ENCODE data around the gene TRMT112.
A peak's percentile ranks its signal among the peaks of the same experiment; 100 is the strongest.

Gene TRMT112

DNA sequence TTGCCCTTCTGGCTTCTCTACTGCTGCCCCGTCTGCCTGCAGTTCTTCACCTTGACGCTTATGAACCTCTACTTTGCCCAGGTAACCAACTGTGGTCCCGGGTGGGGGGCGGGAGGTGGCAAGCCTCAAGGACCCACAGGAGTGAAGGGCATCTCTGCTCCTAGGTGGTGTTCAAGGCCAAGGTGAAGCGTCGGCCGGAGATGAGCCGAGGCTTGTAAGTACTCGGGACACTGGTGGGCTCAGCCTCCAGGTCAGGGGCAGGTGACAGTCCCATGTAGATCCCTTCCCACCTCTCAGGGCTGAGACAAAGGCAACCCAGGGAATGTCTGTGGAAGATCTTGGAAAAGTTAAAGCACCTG lies 30.6 kb downstream of the TRMT112 start:
- no peak for TF ChIP-seq RAD21 (IDR thresholded peaks at IDR 0.05; ENCODE audit: low read depth)
- TF ChIP-seq YY1 (IDR thresholded peaks at IDR 0.05; ENCODE audit: low read depth), result no peak
- no peak for TF ChIP-seq FOXM1 (IDR thresholded peaks at IDR 0.05; ENCODE audit: borderline replicate concordance, low read depth)
- no peak for TF ChIP-seq TAF1 (IDR thresholded peaks at IDR 0.05; ENCODE audit: low read depth)
- no peak for TF ChIP-seq TEAD4 (IDR thresholded peaks at IDR 0.05)
- no peak for TF ChIP-seq TCF12 (IDR thresholded peaks at IDR 0.05; ENCODE audit: low read depth)
- TF ChIP-seq, protein P1, sequence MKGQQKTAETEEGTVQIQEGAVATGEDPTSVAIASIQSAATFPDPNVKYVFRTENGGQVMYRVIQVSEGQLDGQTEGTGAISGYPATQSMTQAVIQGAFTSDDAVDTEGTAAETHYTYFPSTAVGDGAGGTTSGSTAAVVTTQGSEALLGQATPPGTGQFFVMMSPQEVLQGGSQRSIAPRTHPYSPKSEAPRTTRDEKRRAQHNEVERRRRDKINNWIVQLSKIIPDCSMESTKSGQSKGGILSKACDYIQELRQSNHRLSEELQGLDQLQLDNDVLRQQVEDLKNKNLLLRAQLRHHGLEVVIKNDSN (IDR thresholded peaks at IDR 0.05), result no peak

GRCh38 chr11:64285885-64286800 lies 31.2 kb downstream of the TRMT112 start:
- TF ChIP-seq TCF12 (IDR thresholded peaks at IDR 0.05; ENCODE audit: low read depth) (peak; percentile 8; the same call in 1 of the 2 replicates), RAD21 (IDR thresholded peaks at IDR 0.05; ENCODE audit: low read depth) (no peak), ZBTB7A (IDR thresholded peaks at IDR 0.05; ENCODE audit: low read depth) (peak; percentile 39; the same call in 1 of the 2 replicates)

DNA sequence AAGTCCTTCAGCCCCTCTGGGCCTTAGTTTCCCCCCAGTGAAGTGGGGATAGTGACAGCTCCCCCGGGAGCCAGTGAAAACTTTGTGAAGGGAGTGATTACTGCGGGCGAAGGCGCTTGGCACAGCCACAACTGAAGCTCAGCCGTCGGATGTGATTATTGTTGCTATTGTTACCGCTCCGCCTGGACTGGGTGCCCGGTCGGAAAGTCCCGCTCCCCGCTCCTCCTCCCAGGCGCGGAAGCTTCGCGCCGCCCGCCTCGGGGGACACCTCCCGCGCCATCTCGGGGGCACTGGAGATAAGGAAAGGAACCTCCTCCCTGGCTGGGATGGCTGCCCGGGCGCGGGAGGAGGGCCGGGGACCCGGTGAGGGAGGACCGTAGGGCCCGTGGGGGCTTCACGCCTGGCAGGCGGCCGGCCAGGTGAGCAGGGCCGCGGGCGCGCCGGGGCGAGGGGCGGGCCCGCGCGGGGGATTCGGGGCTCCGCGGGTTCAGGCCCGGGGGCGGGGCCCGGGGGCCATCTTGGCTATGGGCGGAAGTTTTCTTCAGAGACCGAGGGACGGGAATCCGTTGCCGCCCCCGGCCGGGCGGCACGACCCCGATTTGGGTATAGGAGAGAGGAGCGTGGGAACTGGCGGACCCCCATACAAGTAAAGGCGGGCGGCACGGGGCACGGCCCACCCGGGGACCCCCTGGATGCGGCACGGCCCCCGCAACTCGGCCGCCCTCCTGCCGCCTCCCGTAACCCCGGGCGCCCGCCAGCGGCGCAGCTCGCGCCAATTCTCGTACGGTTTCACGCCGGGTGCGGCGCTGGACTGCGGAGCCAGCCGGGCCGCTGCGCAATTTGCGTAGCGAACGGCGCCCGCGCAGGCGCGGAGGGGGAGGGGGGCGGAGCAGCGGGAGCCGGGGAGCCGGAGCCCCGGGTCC lies 32.1 kb downstream of the TRMT112 start, which contains the start of gene GPR137:
Gene GPR137 (plus strand): TSS at position 887 of the 923 bp plus-strand sequence. CDS start 677 bp downstream, outside the sequence.
- TF ChIP-seq YY1 (IDR thresholded peaks at IDR 0.05; ENCODE audit: low read depth), result peak; percentile 93
- TF ChIP-seq REST (IDR thresholded peaks at IDR 0.05; ENCODE audit: low read depth), result no peak
- no peak for TF ChIP-seq CREB1 (IDR thresholded peaks at IDR 0.05; ENCODE audit: low read depth)
- TF ChIP-seq RAD21 (IDR thresholded peaks at IDR 0.05; ENCODE audit: low read depth), result no peak
- TF ChIP-seq EP300 (IDR thresholded peaks at IDR 0.05; ENCODE audit: borderline replicate concordance), result no peak
- no peak for TF ChIP-seq FOXM1 (IDR thresholded peaks at IDR 0.05; ENCODE audit: borderline replicate concordance, low read depth)
- TF ChIP-seq, protein P2, sequence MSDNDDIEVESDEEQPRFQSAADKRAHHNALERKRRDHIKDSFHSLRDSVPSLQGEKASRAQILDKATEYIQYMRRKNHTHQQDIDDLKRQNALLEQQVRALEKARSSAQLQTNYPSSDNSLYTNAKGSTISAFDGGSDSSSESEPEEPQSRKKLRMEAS (IDR thresholded peaks at IDR 0.05), result peak; percentile 16; the same call in 1 of the 2 replicates
- no peak for TF ChIP-seq TCF12 (IDR thresholded peaks at IDR 0.05; ENCODE audit: low read depth)
- peak; percentile 61; the same call in 1 of the 2 replicates for TF ChIP-seq EGR1 (IDR thresholded peaks at IDR 0.05)
- no peak for TF ChIP-seq TEAD4 (IDR thresholded peaks at IDR 0.05)

DNA sequence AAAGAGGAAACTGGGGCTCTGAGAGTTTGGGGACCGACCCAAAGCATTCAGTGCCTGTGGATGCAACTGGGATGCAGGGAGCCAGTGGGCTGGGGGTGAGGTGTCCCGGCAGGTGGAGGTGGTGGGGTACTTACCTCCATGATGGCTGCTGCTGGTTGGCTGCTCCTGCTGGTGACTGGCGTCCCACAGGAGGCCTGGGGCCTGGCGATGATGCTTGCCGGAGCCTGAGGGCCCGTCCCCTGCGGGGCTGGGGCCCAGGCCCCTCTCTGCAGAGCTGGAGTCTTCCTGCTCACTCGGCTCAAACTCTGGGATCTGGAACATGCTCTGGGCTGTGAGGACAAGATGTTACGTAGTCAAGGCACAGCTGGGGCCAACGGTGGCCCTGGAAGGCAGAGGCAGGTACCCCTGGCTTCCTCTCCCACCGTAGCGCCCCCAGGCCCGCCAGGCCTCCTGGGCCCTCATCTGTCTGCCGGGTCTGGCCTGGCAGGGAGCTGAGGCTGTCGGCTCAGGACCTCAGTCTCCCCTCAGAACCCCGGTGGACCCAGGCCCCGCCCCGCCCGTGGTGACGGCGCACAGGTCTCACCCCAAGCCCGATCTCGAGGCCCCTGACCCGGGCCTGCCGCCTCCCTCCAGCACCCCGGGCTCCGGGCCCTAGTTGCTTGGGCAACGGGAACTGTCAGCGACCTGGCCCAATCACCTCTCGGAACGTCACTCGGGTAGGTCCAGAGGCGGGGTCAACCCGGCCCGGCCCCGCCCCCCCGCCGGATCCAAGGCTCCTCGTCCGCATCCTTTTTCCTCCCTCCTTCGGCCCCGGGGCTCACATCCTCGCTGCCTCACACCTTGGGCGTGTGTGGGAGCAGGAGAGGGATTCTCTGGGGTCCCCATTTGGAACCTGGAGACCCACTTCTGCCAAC lies 33.1 kb downstream of the TRMT112 start, which contains the start of gene BAD:
Gene BAD (minus strand): TSS at position 618 of the 914 bp plus-strand sequence. CDS start 297 bp downstream, at position 321.
- no peak for TF ChIP-seq RAD21 (IDR thresholded peaks at IDR 0.05; ENCODE audit: low read depth)
- no peak for TF ChIP-seq TCF12 (IDR thresholded peaks at IDR 0.05; ENCODE audit: low read depth)
- TF ChIP-seq CREB1 (IDR thresholded peaks at IDR 0.05; ENCODE audit: low read depth), result peak; percentile 82
- TF ChIP-seq TEAD4 (IDR thresholded peaks at IDR 0.05), result no peak
- no peak for TF ChIP-seq EP300 (IDR thresholded peaks at IDR 0.05; ENCODE audit: borderline replicate concordance)
- TF ChIP-seq NFIC (IDR thresholded peaks at IDR 0.05), result no peak
- no peak for TF ChIP-seq CEBPB (IDR thresholded peaks at IDR 0.05)
- TF ChIP-seq, protein P2 (IDR thresholded peaks at IDR 0.05), result peak; percentile 26; the same call in 1 of the 2 replicates
- peak; percentile 52; the same call in 1 of the 2 replicates for TF ChIP-seq TAF1 (IDR thresholded peaks at IDR 0.05; ENCODE audit: low read depth)
- TF ChIP-seq ZBTB7A (IDR thresholded peaks at IDR 0.05; ENCODE audit: low read depth), result peak; percentile 11
- no peak for TF ChIP-seq FOXM1 (IDR thresholded peaks at IDR 0.05; ENCODE audit: borderline replicate concordance, low read depth)
- no peak for TF ChIP-seq YY1 (IDR thresholded peaks at IDR 0.05; ENCODE audit: low read depth)
- no peak for TF ChIP-seq REST (IDR thresholded peaks at IDR 0.05; ENCODE audit: low read depth)
- TF ChIP-seq, protein P1 (IDR thresholded peaks at IDR 0.05), result no peak

Data from Ishikawa (cell line).